GM19467 (cell line): ENCODE results near the gene PARM1.
"Not testable (repeated sequence)": the region's sequence is repeated elsewhere in the genome, so short reads cannot be mapped to it uniquely, and the experiment has no call there.

Experiments
- ATAC-seq: cut with Tn5 transposase; IDR thresholded peaks from one replicate; pipeline ENCODE4 v1.9.1; 2021; ENCODE audit warnings: mild to moderate bottlenecking, moderate library complexity; ENCODE audit not compliant: unreplicated experiment

The PARM1 gene

DNA sequence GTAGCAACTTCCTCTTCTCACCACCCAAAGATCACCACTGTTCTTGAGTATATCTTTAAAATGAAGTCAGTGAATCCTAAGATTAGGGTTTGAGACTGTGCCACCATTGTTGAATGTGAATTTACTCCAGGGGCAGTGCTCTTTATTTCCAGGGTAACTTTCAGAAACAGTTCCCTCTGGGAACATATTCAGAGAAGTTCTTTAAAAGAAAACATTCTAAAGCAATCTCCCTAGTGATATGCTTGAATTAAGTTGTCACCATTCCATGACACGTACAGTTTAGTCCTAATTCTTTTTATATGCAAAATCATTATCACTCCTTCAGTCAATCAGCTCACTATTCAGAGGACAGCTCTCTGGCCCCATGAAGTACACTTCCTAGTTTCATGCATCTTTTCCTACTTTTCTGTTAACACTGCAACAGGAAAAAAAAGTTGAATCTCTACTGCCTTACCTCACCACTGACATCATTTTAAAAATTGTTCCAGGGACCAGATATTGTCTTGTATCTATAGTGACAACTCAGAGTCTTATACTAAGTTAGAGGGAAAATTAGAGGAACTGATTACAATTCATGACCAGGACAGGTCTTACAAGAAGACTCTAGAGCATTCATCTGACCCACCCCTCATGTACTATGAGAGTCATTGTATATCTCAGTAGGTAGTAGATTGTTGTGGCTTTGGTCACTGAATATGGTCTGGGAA, 49.8 kb downstream of the PARM1 start:
- ATAC-seq: no peak

GRCh38 chr4:74983253-74983635, 50.3 kb downstream of the PARM1 start:
- ATAC-seq: no peak

DNA sequence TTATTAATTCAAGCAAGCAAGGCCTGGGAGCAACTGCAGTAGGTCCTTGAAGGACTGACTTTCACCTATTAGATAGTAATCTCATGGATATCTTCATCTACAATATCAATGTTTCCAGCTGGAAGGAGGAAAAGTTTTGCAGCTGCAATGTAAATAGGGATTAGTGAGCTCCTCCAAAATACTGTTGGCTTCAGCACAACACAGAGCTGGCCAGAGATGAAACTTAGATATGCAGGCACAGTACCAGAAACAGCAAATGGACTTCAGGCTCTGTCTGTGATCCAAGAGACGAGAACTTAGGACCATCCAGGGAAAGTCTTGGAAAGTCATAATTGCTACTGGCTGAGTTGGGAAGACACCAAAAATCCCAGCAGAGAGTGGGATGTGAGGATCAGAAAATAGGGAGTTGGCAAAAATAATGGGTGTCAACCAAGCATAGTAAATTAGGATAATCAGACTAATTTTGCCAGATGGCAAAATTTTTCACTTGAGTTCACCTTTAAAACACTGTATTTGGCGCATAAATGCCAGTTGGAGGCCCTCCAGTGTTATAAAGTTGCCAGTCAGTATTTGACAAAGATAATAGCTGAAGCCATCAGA, 57.5 kb downstream of the PARM1 start:
- no peak for ATAC-seq

GRCh38 chr4:74994436-74994835, 61.5 kb downstream of the PARM1 start:
- not testable (repeated sequence) for ATAC-seq

GRCh38 chr4:74996996-74997395, 64.1 kb downstream of the PARM1 start:
- no peak for ATAC-seq

GRCh38 chr4:74997948-74998729, 65.2 kb downstream of the PARM1 start:
- no peak for ATAC-seq

GRCh38 chr4:74999714-75000309, 66.9 kb downstream of the PARM1 start:
- no peak for ATAC-seq

DNA sequence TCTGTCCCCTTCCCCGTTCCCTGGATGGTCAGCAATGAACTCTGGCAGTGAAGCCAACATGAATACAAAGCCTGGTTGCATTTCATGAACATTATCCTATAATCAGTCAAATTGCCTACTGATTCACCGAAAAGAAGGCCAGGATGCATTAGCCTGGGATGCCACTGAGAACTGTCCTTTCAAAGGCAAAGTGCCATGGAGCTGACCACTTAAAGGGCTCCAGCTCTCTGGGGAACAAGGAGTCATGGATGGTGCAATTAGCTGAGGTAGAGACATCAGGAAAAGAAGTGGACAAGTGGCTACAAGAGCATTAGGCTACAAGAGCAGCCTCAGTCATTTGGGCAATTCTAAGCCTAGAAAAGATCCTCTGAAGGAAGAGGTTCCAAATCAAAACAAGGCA, 69.0 kb downstream of the PARM1 start:
- no peak for ATAC-seq

- ATAC-seq: no peak
Observed at GRCh38 chr4:75002381-75002780, 69.5 kb downstream of the PARM1 start.

DNA sequence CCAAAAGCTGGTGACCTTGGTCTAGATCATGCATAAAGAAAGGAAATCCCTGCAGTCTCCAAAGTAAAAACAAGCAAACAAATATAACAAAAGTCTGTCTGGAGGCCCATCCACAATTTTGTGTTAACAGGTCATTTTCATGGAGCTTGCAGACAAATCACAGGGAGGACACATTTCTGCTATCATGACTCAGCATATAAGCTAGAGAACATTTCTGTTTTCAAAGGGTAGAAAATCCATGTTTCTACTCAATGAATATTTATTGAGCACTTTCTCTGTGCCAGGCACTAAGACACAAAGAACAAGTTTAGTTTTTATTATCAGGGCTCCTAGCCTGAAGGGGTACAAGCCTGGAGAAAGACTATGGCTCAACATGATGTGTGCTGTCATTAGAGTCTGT, 71.1 kb downstream of the PARM1 start:
- ATAC-seq: no peak

DNA sequence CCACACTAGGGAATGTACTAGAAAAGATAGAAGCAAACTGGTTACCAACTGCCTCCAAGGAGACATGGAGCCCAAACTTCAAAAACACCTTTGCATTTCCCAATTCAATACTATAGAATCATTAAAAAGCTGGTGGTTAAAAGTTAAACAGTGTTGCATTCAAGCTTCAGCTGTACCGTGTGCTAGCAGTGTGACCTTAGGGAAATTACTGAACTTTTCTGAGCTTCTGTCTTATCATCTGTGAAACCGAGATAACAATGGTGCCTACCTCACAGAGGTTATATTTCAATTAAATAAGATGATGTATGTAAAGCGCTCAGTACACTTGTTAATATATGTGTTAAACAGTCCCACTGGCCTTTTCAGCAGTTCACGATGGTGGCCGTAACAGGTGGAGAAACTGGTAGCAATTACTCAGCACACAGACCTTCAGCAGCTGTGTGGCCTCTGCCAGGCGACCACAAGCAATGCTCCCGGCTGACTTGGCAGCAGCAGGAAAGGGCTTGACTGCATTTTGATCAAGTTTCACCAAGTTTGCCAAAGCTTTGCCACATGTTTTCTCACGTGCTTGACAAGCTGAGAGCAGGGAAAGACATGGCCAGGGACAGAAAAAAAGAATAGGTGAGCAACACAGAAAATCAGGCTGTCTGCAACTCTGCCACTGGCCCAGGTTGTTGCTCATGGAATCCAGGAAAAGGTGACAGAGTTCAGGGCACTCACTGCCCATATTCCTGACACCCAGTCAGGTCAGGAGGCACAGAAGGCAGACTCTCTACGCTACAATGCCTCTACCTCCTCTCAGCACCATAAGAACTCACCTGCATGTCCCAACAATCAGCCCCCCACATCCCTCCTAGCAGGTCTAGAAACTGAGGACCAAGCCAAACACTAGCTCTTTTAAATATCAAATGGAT, 72.1 kb downstream of the PARM1 start:
- ATAC-seq: peak; percentile 90

- no peak for ATAC-seq
Observed at GRCh38 chr4:75005727-75006126, 72.8 kb downstream of the PARM1 start.

DNA sequence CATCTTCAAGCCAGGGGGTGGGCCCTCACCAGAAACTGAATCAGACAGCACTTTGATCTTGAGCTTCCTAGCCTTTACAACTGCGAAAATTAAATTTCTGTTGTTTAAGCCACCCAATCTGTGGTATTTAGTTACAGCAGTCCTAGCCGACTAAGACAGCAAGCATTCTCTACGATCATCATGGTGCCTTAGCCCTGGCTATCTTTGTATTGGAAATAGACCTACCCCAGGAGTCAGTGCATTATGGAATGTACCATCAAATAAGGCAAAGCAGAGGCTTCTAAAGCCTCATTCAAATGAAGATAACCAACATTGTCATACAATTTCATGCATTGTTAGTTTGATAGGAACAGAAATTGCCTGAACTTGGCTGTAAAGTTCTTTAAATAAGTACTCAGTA, 75.0 kb downstream of the PARM1 start:
- ATAC-seq: no peak

DNA sequence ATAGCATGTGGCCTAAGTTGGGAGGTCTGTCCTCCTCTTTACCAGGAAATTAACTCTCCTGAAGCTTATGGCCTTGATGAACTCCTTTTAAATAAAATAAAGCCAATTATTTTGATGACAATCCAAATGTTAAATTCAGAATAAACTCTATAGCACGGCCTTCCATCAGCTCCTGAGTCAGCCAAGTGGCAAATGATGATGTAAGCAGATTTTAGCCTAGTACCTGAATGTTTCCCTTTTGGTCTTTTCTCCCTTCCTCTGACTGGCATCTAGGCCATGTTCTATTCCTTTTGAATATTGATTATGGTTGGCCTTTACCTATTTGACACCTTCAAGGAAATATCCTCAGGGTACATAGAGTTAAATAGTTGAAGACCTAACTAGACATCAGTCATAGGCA, 76.2 kb downstream of the PARM1 start:
- ATAC-seq: no peak

GRCh38 chr4:75011131-75011795, 78.3 kb downstream of the PARM1 start:
- ATAC-seq: no peak

DNA sequence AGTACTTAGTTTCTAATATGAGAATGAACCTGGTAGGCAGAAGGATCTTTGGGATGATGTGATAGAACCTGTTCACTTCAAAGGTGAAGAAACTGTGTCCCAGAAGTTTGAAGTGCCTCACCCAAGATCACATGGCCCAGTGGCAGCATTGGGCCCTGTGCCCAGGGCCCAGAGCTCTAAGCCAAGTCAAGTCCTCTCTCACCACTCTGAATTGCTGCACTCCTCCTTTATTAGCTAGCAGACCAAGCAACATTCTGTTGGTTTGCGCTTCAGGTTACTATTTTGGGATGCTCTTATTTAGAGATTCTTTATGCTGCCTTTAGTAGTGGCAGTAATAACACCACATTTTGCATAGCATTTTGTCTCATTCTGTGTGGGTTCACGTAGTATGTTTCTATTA, 82.7 kb downstream of the PARM1 start:
- no peak for ATAC-seq

DNA sequence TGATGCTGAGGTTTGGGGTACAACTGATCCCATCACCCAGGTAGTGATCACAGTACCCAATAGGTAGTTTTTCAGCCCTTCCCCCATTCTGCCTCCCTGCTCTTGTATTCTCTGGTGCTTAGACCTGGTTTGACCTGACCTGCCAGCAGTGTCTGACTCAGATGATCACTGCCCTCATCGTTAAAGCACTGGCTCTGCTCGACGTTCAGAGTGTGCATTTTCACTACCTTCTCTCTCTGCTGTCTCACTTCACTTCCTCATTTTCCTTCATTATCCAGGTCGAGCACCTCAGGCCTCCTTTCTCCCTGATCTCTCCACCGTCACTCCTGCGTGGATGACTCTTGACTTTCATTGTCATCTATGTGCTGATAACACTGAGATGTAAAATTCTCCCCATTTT, 83.6 kb downstream of the PARM1 start:
- no peak for ATAC-seq

- ATAC-seq: no peak
Observed at GRCh38 chr4:75018811-75019479, 86.0 kb downstream of the PARM1 start.

- ATAC-seq: no peak
Observed at GRCh38 chr4:75025431-75025830, 92.5 kb downstream of the PARM1 start.
